H9 (cell line): Measurements from ENCODE around the gene OR52I1. TPM values are rescaled to one million over a fixed set of nuclear protein-coding genes. Genes with fewer than 3 reads are reported as not detected.

Source experiments
- DNase-seq: peaks from one replicate; pipeline ENCODE4 v3.0.0-alpha.2; 2017
- H2AFZ ChIP-seq: one replicate; pipeline ENCODE4 v1.6.1; 2013; ENCODE audit warnings: mild to moderate bottlenecking, low read length, control low read depth, moderate library complexity
- H2AK5ac ChIP-seq: 2 replicates; pipeline ENCODE4 v1.6.1; 2013; ENCODE audit warnings: low read length, control low read depth, mixed read lengths; ENCODE audit not compliant: insufficient read length
- H2BK120ac ChIP-seq: one replicate; pipeline ENCODE4 v1.6.1; 2013; ENCODE audit warnings: low read depth, mild to moderate bottlenecking, low read length, control low read depth, inconsistent platforms; ENCODE audit not compliant: poor library complexity, severe bottlenecking
- H2BK12ac ChIP-seq: 2 replicates; pipeline ENCODE4 v1.6.1; 2013; ENCODE audit warnings: low read length, control low read depth, mixed read lengths, low read depth; ENCODE audit not compliant: insufficient read length
- H2BK15ac ChIP-seq: 2 replicates; pipeline ENCODE4 v1.6.1; 2013; ENCODE audit warnings: low read depth, low read length, control low read depth
- H2BK20ac ChIP-seq: one replicate; pipeline ENCODE4 v1.6.1; 2013; ENCODE audit warnings: low read depth, mild to moderate bottlenecking, low read length, control low read depth, inconsistent platforms; ENCODE audit not compliant: poor library complexity, severe bottlenecking
- H2BK5ac ChIP-seq: 2 replicates; pipeline ENCODE4 v1.6.1; 2013; ENCODE audit warnings: low read length, control low read depth, mixed read lengths; ENCODE audit not compliant: insufficient read length
- H3K14ac ChIP-seq: 2 replicates; pipeline ENCODE4 v1.6.1; 2013; ENCODE audit warnings: low read length, control low read depth; ENCODE audit not compliant: insufficient read depth
- H3K18ac ChIP-seq: 2 replicates; pipeline ENCODE4 v1.6.1; 2013; ENCODE audit warnings: low read depth, mild to moderate bottlenecking, mixed read lengths, low read length, control low read depth; ENCODE audit not compliant: insufficient read length
- H3K23ac ChIP-seq: 2 replicates; pipeline ENCODE4 v1.6.1; 2013; ENCODE audit warnings: low read length, control low read depth, mixed read lengths, low read depth; ENCODE audit not compliant: insufficient read length
- H3K23me2 ChIP-seq: 2 replicates; pipeline ENCODE4 v1.6.1; 2013; ENCODE audit warnings: low read depth, mild to moderate bottlenecking, mixed read lengths, low read length, control low read depth; ENCODE audit not compliant: insufficient read length, poor library complexity, severe bottlenecking
- H3K27ac ChIP-seq: 2 replicates; pipeline ENCODE4 v1.5.1; 2013; ENCODE audit warnings: low read length, control low read depth, mixed read lengths, low read depth; ENCODE audit not compliant: insufficient read length
- H3K27me3 ChIP-seq: 2 replicates; pipeline ENCODE4 v1.6.1; 2013; ENCODE audit warnings: low read length, control low read depth, inconsistent platforms; ENCODE audit not compliant: insufficient read depth
- H3K4ac ChIP-seq: 2 replicates; pipeline ENCODE4 v1.6.1; 2013; ENCODE audit warnings: low read depth, mild to moderate bottlenecking, control low read depth, inconsistent platforms, low read length, moderate library complexity
- H3K4me1 ChIP-seq: 2 replicates; pipeline ENCODE4 v1.6.1; 2013; ENCODE audit warnings: low read length, control low read depth, inconsistent platforms; ENCODE audit not compliant: insufficient read depth
- H3K4me2 ChIP-seq: 2 replicates; pipeline ENCODE4 v1.6.1; 2013; ENCODE audit warnings: low read length, control low read depth, mixed read lengths; ENCODE audit not compliant: insufficient read length, insufficient read depth
- H3K56ac ChIP-seq: 2 replicates; pipeline ENCODE4 v1.6.1; 2013; ENCODE audit warnings: low read depth, mild to moderate bottlenecking, mixed read lengths, low read length, control low read depth; ENCODE audit not compliant: insufficient read length
- H3K79me1 ChIP-seq: 2 replicates; pipeline ENCODE4 v1.6.1; 2013; ENCODE audit warnings: low read depth, mild to moderate bottlenecking, moderate library complexity, low read length, control low read depth, inconsistent platforms; ENCODE audit not compliant: insufficient read depth, poor library complexity, severe bottlenecking
- H3K79me2 ChIP-seq: 2 replicates; pipeline ENCODE4 v1.6.1; 2013; ENCODE audit warnings: low read length, control low read depth, inconsistent platforms; ENCODE audit not compliant: insufficient read depth
- H3K9ac ChIP-seq: 2 replicates; pipeline ENCODE4 v1.6.1; 2013; ENCODE audit warnings: low read length, control low read depth, mixed read lengths; ENCODE audit not compliant: insufficient read length; ENCODE audit errors: extremely low read depth
- H3K9me3 ChIP-seq: one replicate; pipeline ENCODE4 v1.6.1; 2013; ENCODE audit warnings: low read depth, low read length, inconsistent platforms; ENCODE audit not compliant: control insufficient read depth
- H3T11ph ChIP-seq: one replicate; pipeline ENCODE4 v1.6.1; 2013; ENCODE audit warnings: mild to moderate bottlenecking, low read length, control low read depth, inconsistent platforms
- H4K20me1 ChIP-seq: one replicate; pipeline ENCODE4 v1.6.1; 2013; ENCODE audit not compliant: control insufficient read depth, insufficient read length, insufficient read depth
- H4K5ac ChIP-seq: 2 replicates; pipeline ENCODE4 v1.6.1; 2013; ENCODE audit warnings: low read depth, mild to moderate bottlenecking, mixed read lengths, low read length, control low read depth; ENCODE audit not compliant: insufficient read length
- H4K8ac ChIP-seq: replicated peaks from 2 replicates; pipeline ENCODE4 v1.6.1; 2013; ENCODE audit warnings: low read length, control low read depth, mixed read lengths, low read depth; ENCODE audit not compliant: insufficient read length
- H4K91ac ChIP-seq: 2 replicates; pipeline ENCODE4 v1.6.1; 2013; ENCODE audit warnings: low read depth, mild to moderate bottlenecking, moderate library complexity, mixed read lengths, low read length, control low read depth; ENCODE audit not compliant: insufficient read length
- H3K27ac Mint-ChIP-seq, 3 experiments: 2 replicates in 2 of 3; 3 replicates in 1 of 3; pipeline ENCODE4 v1.8.0; 2020 to 2021; ENCODE audit warnings: mixed read lengths in 3 of 3, mild to moderate bottlenecking in 1 of 3, moderate library complexity in 1 of 3
- H3K27me3 Mint-ChIP-seq: 2 replicates; pipeline ENCODE4 v1.8.0; 2021; ENCODE audit warnings: low read depth, mild to moderate bottlenecking, moderate library complexity, mixed read lengths
- H3K36me3 Mint-ChIP-seq, 3 experiments: 2 replicates in 2 of 3; 3 replicates in 1 of 3; pipeline ENCODE4 v1.8.0; 2020 to 2021; ENCODE audit warnings: low read depth in 3 of 3, mixed read lengths in 3 of 3; ENCODE audit not compliant: insufficient read depth in 1 of 3
- H3K4me1 Mint-ChIP-seq, 2 experiments: 2 replicates each; pipeline ENCODE4 v1.8.0; 2020; ENCODE audit warnings: mixed read lengths in 2 of 2
- H3K4me3 Mint-ChIP-seq, 2 experiments: 2 replicates in 1 of 2; 3 replicates in 1 of 2; pipeline ENCODE4 v1.8.0; 2020 to 2021; ENCODE audit warnings: mild to moderate bottlenecking in 2 of 2, mixed read lengths in 2 of 2, moderate library complexity in 1 of 2
- H3K9me3 Mint-ChIP-seq, 2 experiments: 2 replicates in 1 of 2; 3 replicates in 1 of 2; pipeline ENCODE4 v1.8.0; 2020; ENCODE audit warnings: mild to moderate bottlenecking in 2 of 2, mixed read lengths in 2 of 2, moderate library complexity in 1 of 2
- WGBS: extraction: QIAGEN DNeasy Blood & Tissue Kit; methylation state at CpG from one replicate; pipeline ENCODE4 v1.1.7; 2013; ENCODE audit warnings: missing lambda C conversion rate, low lambda C conversion rate, mixed read lengths; ENCODE audit not compliant: insufficient read length; ENCODE audit errors: extremely low coverage; 5-methylcytosine and 5-hydroxymethylcytosine counted together
- total RNA-seq: library from RNA; stranded (reverse); gene quantifications from 2 replicates; pipeline ENCODE4 v1.2.1, GENCODE V29; 2021
- TF ChIP-seq, protein P1 (sequence below): fragments of 200-600 bp; sonication (generic); conservative IDR thresholded peaks from 3 replicates; pipeline ENCODE4 v1.8.0; 2021; ENCODE audit warnings: antibody characterized with exemption, mild to moderate bottlenecking

Gene OR52I1
- total RNA-seq, 1 experiment from 2014 or later = not detected

DNA sequence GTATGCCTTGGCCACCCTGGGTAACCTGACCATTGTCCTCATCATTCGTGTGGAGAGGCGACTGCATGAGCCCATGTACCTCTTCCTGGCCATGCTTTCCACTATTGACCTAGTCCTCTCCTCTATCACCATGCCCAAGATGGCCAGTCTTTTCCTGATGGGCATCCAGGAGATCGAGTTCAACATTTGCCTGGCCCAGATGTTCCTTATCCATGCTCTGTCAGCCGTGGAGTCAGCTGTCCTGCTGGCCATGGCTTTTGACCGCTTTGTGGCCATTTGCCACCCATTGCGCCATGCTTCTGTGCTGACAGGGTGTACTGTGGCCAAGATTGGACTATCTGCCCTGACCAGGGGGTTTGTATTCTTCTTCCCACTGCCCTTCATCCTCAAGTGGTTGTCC lies 46.1 kb downstream of the OR52I1 start:
- no peak overlapping the region for H2AFZ ChIP-seq

More for the DNA sequence above, 46.1 kb downstream of the OR52I1 start:
- H3K79me1 ChIP-seq = no peaks in the 10 kb centered on the region
- no peaks in the 10 kb centered on the region for H3K9me3 ChIP-seq
- no peak overlapping the region for H3K56ac ChIP-seq
- H3K9ac ChIP-seq = no peak overlapping the region
- H2AK5ac ChIP-seq = no peak overlapping the region
- no peaks in the 10 kb centered on the region for H4K20me1 ChIP-seq
- WGBS = no CpG with 5 or more reads among the region's 6 CpGs
- H3K4me2 ChIP-seq = no peak overlapping the region
- no peak overlapping the region for H2BK5ac ChIP-seq
- no peak overlapping the region for H4K8ac ChIP-seq
- H3K27me3 ChIP-seq = no peaks in the 10 kb centered on the region
- H2BK20ac ChIP-seq = no peak overlapping the region
- Mint-ChIP-seq H3K4me3 (no peak overlapping the region), H3K4me1 (peaks cover 3 to 11% of the 10 kb centered on the region in 2 experiments; a peak in 3 of 4 replicates), H3K27me3 (peaks cover 1% of the 10 kb centered on the region), H3K36me3 (no peaks in the 10 kb centered on the region), H3K9me3 (no peaks in the 10 kb centered on the region), H3K27ac (no peak overlapping the region)
- no peak overlapping the region for H3K27ac ChIP-seq
- no peak overlapping the region for H2BK120ac ChIP-seq
- H3K23me2 ChIP-seq = no peaks in the 10 kb centered on the region
- no peaks in the 10 kb centered on the region for H3K4me1 ChIP-seq
- H2BK12ac ChIP-seq = no peak overlapping the region
- H3K18ac ChIP-seq = no peak overlapping the region
- H3K14ac ChIP-seq = no peak overlapping the region
- no peak overlapping the region for H4K5ac ChIP-seq
- no peak for DNase-seq
- H3K23ac ChIP-seq = no peak overlapping the region
- TF ChIP-seq, protein P1, sequence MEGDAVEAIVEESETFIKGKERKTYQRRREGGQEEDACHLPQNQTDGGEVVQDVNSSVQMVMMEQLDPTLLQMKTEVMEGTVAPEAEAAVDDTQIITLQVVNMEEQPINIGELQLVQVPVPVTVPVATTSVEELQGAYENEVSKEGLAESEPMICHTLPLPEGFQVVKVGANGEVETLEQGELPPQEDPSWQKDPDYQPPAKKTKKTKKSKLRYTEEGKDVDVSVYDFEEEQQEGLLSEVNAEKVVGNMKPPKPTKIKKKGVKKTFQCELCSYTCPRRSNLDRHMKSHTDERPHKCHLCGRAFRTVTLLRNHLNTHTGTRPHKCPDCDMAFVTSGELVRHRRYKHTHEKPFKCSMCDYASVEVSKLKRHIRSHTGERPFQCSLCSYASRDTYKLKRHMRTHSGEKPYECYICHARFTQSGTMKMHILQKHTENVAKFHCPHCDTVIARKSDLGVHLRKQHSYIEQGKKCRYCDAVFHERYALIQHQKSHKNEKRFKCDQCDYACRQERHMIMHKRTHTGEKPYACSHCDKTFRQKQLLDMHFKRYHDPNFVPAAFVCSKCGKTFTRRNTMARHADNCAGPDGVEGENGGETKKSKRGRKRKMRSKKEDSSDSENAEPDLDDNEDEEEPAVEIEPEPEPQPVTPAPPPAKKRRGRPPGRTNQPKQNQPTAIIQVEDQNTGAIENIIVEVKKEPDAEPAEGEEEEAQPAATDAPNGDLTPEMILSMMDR = no peak
- no peak overlapping the region for H2BK15ac ChIP-seq
- no peak overlapping the region for H3T11ph ChIP-seq
- no peak overlapping the region for H3K4ac ChIP-seq
- no peak overlapping the region for H4K91ac ChIP-seq
- no peaks in the 10 kb centered on the region for H3K79me2 ChIP-seq
